H1 (cell line): ENCODE data around the gene NKX2-8. TPM values are rescaled to one million over a fixed set of nuclear protein-coding genes. Genes with fewer than 3 reads are reported as not detected.

ENCODE experiments used
- polyA plus RNA-seq, 7 experiments: library from polyadenylated mRNA; depleted of rRNA in 3 of 7; stranded (reverse) in 5 of 7; unstranded in 2 of 7; fragments of >200 nt in 5 of 7; fragments of 200-250 nt in 2 of 7; gene quantifications; 1 replicate in 5 of 7; 2 replicates in 1 of 7; 4 replicates in 1 of 7; pipeline versions ENCODE4 v1.2.1 to v1.2.3, GENCODE V29; 2011 to 2013; ENCODE audit warnings: missing spikeins in 2 of 7, mixed read lengths in 2 of 7
- total RNA-seq: library from RNA; stranded (reverse); fragmentation: NEBNext Ultra II Directional; extraction: Animal tissue kit (Norgen Biotek cat#: 25700); gene quantifications from 2 replicates; pipeline ENCODE4 v1.2.1, GENCODE V29; 2021

The NKX2-8 gene
- total and polyA plus RNA-seq, 2 of the 8 experiments (the other 6 are each of a cell fraction or from before 2014, with no cell fraction given) = not detected

Other genes starting within 250 kb of the NKX2-8 start
- gene NKX2-1, start 62.4 kb downstream of the NKX2-8 start, total RNA-seq = not detected in 2 replicates
- not detected in 2 replicates for gene NKX2-1, start 62.4 kb downstream of the NKX2-8 start, polyA plus RNA-seq (2011; rRNA removed)
- gene PAX9, start 79.2 kb upstream of the NKX2-8 start, total RNA-seq = not detected in 2 replicates
- 0.05 TPM in 1 of 2 replicates, not detected in the other for gene PAX9, start 79.2 kb upstream of the NKX2-8 start, polyA plus RNA-seq (2011; rRNA removed)